ENCODE data around the gene LYPLAL1. TPM values are rescaled to one million over a fixed set of nuclear protein-coding genes. Genes with fewer than 3 reads are reported as not detected.

Gene LYPLAL1
- total and polyA plus RNA-seq, 2 of the 8 experiments (the other 6 are each of a cell fraction or from before 2014, with no cell fraction given): 6.3 to 23.8 TPM

GRCh38 chr1:219163401-219163954 lies 10.2 kb upstream of the LYPLAL1 start:
- Histone ChIP-seq H2AFZ (ENCODE audit: low read length) (no peak overlapping the region), H2BK12ac (ENCODE audit: low read depth, low read length) (no peak overlapping the region), H3K79me1 (ENCODE audit: low read depth, low read length) (no peaks in the 10 kb centered on the region), H3K14ac (ENCODE audit: insufficient read length) (no peak overlapping the region), H4K8ac (ENCODE audit: extremely low read depth, insufficient read depth, low read length) (no peak overlapping the region), H3K4me1 (replicated peaks in 1 of 4; ENCODE audit: control insufficient read depth in 3 of 4, insufficient read depth in 4 of 4, low read length in 3 of 4) (no peaks in the 10 kb centered on the region), H2BK15ac (ENCODE audit: low read length) (no peak overlapping the region), H3K56ac (replicated peaks; ENCODE audit: insufficient read length, low read depth, low read length) (no peak overlapping the region), H3K27ac (ENCODE audit: low read depth, low read length) (no peak overlapping the region), H3K36me3 (ENCODE audit: control insufficient read depth in 2 of 4, insufficient read depth in 4 of 4, low read length in 3 of 4) (no peaks in the 10 kb centered on the region), H2AK5ac (ENCODE audit: low read depth, low read length) (no peak overlapping the region), H3K18ac (ENCODE audit: extremely low read depth, low read length) (no peak overlapping the region), H3K23me2 (ENCODE audit: low read depth, low read length) (no peaks in the 10 kb centered on the region), H3K23ac (ENCODE audit: insufficient read length) (no peak overlapping the region), H3K4ac (replicated peaks; ENCODE audit: insufficient read length, low read depth, low read length) (no peak overlapping the region), H4K20me1 (replicated peaks in 1 of 2; ENCODE audit: control insufficient read depth in 1 of 2, insufficient read depth in 2 of 2, low read length in 2 of 2) (no peaks in the 10 kb centered on the region), H3K4me2 (ENCODE audit: insufficient read depth in 1 of 2, low read depth in 2 of 2, low read length in 2 of 2) (no peak overlapping the region), H2BK120ac (replicated peaks; ENCODE audit: low read depth, low read length) (no peak overlapping the region), H2BK5ac (ENCODE audit: low read depth, low read length) (no peak overlapping the region), H4K91ac (replicated peaks; ENCODE audit: insufficient read length, low read length) (no peak overlapping the region), H3K4me3 (ENCODE audit: extremely low read depth in 1 of 4, insufficient read depth in 2 of 4, low read depth in 3 of 4, low read length in 4 of 4) (no peak overlapping the region), H2BK20ac (ENCODE audit: low read length) (no peak overlapping the region), H4K5ac (ENCODE audit: insufficient read length, low read depth, low read length) (no peak overlapping the region), H3K9ac (replicated peaks in 1 of 4; ENCODE audit: extremely low read depth in 1 of 4, low read depth in 3 of 4, low read length in 3 of 4) (no peak overlapping the region), H3K27me3 (replicated peaks in 1 of 4; ENCODE audit: control insufficient read depth in 3 of 4, extremely low read depth in 1 of 4, insufficient read depth in 3 of 4, low read length in 3 of 4) (no peaks in the 10 kb centered on the region), H3K9me3 (ENCODE audit: insufficient read depth in 2 of 2, low read depth in 1 of 2, low read length in 1 of 2) (no peaks in the 10 kb centered on the region), H3K79me2 (ENCODE audit: control insufficient read depth in 1 of 2, insufficient read depth in 2 of 2, low read length in 2 of 2) (no peaks in the 10 kb centered on the region)
- POLR2A ChIA-PET (ENCODE audit: partially characterized antibody): no interaction called here
- CTCF ChIA-PET (ENCODE audit: partially characterized antibody): interaction anchor here (0.7 kb wide), 1 partner anchor 41 kb away, joined by 3 read pairs; no protein-coding TSS in a partner anchor
- DNase-seq (ENCODE audit: low read depth in 1 of 2, low spot score in 2 of 2) (no peak), FAIRE-seq (no peak)
- WGBS, 2 experiments (ENCODE audit: extremely low coverage in 1 of 2, insufficient coverage in 1 of 2, insufficient read length in 1 of 2, insufficient replicate concordance in 2 of 2, low coverage in 1 of 2, low lambda C conversion rate in 2 of 2, missing lambda C conversion rate in 1 of 2): 93% methylated on average over 4 of the region's 4 CpGs; no CpG with 5 or more reads in 1 of the 2 experiments
- no peak for TF ChIP-seq EP300 (IDR thresholded peaks at IDR 0.05; ENCODE audit: borderline replicate concordance in 1 of 2, low read depth in 2 of 2, low read length in 2 of 2)
- TF ChIP-seq ASH2L (IDR thresholded peaks at IDR 0.05; ENCODE audit: low read length): no peak
- TF ChIP-seq, protein P1, sequence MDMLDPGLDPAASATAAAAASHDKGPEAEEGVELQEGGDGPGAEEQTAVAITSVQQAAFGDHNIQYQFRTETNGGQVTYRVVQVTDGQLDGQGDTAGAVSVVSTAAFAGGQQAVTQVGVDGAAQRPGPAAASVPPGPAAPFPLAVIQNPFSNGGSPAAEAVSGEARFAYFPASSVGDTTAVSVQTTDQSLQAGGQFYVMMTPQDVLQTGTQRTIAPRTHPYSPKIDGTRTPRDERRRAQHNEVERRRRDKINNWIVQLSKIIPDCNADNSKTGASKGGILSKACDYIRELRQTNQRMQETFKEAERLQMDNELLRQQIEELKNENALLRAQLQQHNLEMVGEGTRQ (IDR thresholded peaks at IDR 0.05; ENCODE audit: low read length): no peak
- TF ChIP-seq FOSL1 (IDR thresholded peaks at IDR 0.05; ENCODE audit: insufficient read depth, low read depth, low read length): no peak
- no peak for TF ChIP-seq HDAC2 (IDR thresholded peaks at IDR 0.05; ENCODE audit: borderline replicate concordance in 1 of 2, low read depth in 2 of 2, low read length in 2 of 2)
- TF ChIP-seq KDM4A (IDR thresholded peaks at IDR 0.05; ENCODE audit: low read depth, low read length, severe bottlenecking): no peak
- no peak for TF ChIP-seq NANOG (IDR thresholded peaks at IDR 0.05; ENCODE audit: insufficient read depth, low read depth, low read length, poor library complexity, severe bottlenecking)
- TF ChIP-seq SUZ12 (IDR thresholded peaks at IDR 0.05; ENCODE audit: low read length): no peak
- TF ChIP-seq GABPA (IDR thresholded peaks at IDR 0.05; ENCODE audit: borderline replicate concordance, insufficient read depth, low read length): no peak
- TF ChIP-seq KDM1A (IDR thresholded peaks at IDR 0.05; ENCODE audit: borderline replicate concordance, low read length): no peak
- no peak for TF ChIP-seq SIN3A (conservative IDR thresholded peaks at IDR 0.05 in 1 of 2, IDR thresholded peaks at IDR 0.05 in 1 of 2; ENCODE audit: low read depth in 1 of 2, low read length in 2 of 2)

Data from H1 (cell line).